Colonic mucosa (tissue), 4 donors: ENCODE measurements around the gene LAMTOR1. TPM values are rescaled to one million over a fixed set of nuclear protein-coding genes. Genes with fewer than 3 reads are reported as not detected.

Experiments used
- DNase-seq: peaks from one replicate; pipeline ENCODE4 v3.0.0-alpha.2; 2020
- H3K27ac ChIP-seq: fragments of 200-600 bp; one replicate; pipeline ENCODE4 v1.8.0; 2021
- H3K27me3 ChIP-seq: fragments of 200-600 bp; one replicate; pipeline ENCODE4 v1.8.0; 2021
- H3K36me3 ChIP-seq: fragments of 200-600 bp; one replicate; pipeline ENCODE4 v1.8.0; 2021
- H3K4me1 ChIP-seq: fragments of 200-600 bp; one replicate; pipeline ENCODE4 v1.8.0; 2021; ENCODE audit warnings: mild to moderate bottlenecking
- H3K4me3 ChIP-seq: fragments of 200-600 bp; one replicate; pipeline ENCODE4 v1.8.0; 2021
- H3K9ac ChIP-seq, 2 donors: one replicate each; pipeline ENCODE4 v1.7.0; 2013; ENCODE audit warnings: control low read depth in 2 of 2, low read depth in 2 of 2, low read length in 2 of 2
- H3K9me3 ChIP-seq: fragments of 200-600 bp; one replicate; pipeline ENCODE4 v1.8.0; 2021
- CTCF ChIP-seq: fragments of 200-600 bp; IDR thresholded peaks from one replicate; pipeline ENCODE4 v1.8.0; 2022; ENCODE audit warnings: antibody characterized with exemption, mild to moderate bottlenecking
- intact Hi-C: fragments of 100-400 bp; cut with DNase I; formaldehyde crosslinking; loops from one replicate; pipeline ENCODE4 v1.14.1; 2022
- total RNA-seq, 2 donors: library from RNA; stranded (reverse); fragmentation: NEBNext Ultra II Directional in 1 of 2; extraction: Animal tissue kit (Norgen Biotek cat#: 25700) in 1 of 2; gene quantifications; one replicate each; pipeline ENCODE4 v1.2.1, GENCODE V29; 2021
- donor health status: healthy.
- donor health status: DM: no; HTN: no; CAD: no.
- donor health status: DM: no; HTN: no; CAD: no.

The LAMTOR1 gene
- total RNA-seq, 2 donors from 2014 or later: 84.9 to 93.4 TPM

- intact Hi-C loops: no loop called here
- H3K4me3 ChIP-seq: no peak overlapping the region
- no peaks in the 10 kb centered on the region for H3K9me3 ChIP-seq
- H3K27ac ChIP-seq: no peak overlapping the region
- peaks cover 19% of the 10 kb centered on the region for H3K36me3 ChIP-seq
- no peak for TF ChIP-seq CTCF
- DNase-seq: no peak
- H3K9ac ChIP-seq: no peak overlapping the region
- H3K27me3 ChIP-seq: no peaks in the 10 kb centered on the region
- peaks cover 10% of the 10 kb centered on the region for H3K4me1 ChIP-seq
Observed at GRCh38 chr11:72100462-72100861, 2.6 kb downstream of the LAMTOR1 start.

GRCh38 chr11:72100009-72100408 lies 3.1 kb downstream of the LAMTOR1 start:
- intact Hi-C loops: no loop called here
- peaks cover 19% of the 10 kb centered on the region for H3K36me3 ChIP-seq

GRCh38 chr11:72098741-72099140 lies 4.4 kb downstream of the LAMTOR1 start:
- Histone ChIP-seq H3K36me3 (peaks cover 19% of the 10 kb centered on the region), H3K27ac (no peak overlapping the region), H3K4me1 (peaks cover 10% of the 10 kb centered on the region), H3K9ac (no peak overlapping the region), H3K4me3 (no peak overlapping the region), H3K9me3 (no peaks in the 10 kb centered on the region), H3K27me3 (no peaks in the 10 kb centered on the region)
- intact Hi-C loops: no loop called here
- no peak for TF ChIP-seq CTCF
- DNase-seq: no peak

More at GRCh38 chr11:72100009-72100408, 3.1 kb downstream of the LAMTOR1 start:
- no peaks in the 10 kb centered on the region for H3K27me3 ChIP-seq
- H3K4me1 ChIP-seq: peaks cover 10% of the 10 kb centered on the region
- no peak for DNase-seq
- no peak overlapping the region for H3K4me3 ChIP-seq
- H3K9me3 ChIP-seq: no peaks in the 10 kb centered on the region
- TF ChIP-seq CTCF: no peak
- no peak overlapping the region for H3K9ac ChIP-seq
- H3K27ac ChIP-seq: no peak overlapping the region

GRCh38 chr11:72091292-72091691 lies 11.8 kb downstream of the LAMTOR1 start:
- intact Hi-C loops: loop anchor here (2.0 to 5.0 kb wide), 2 partner anchors 66 to 91 kb away; no protein-coding TSS in a partner anchor
- no peak overlapping the region for H3K4me3 ChIP-seq
- H3K9me3 ChIP-seq: no peaks in the 10 kb centered on the region
- DNase-seq: peak; percentile 87
- H3K27me3 ChIP-seq: no peaks in the 10 kb centered on the region
- TF ChIP-seq CTCF: peak; percentile 89
- H3K4me1 ChIP-seq: peaks cover 3% of the 10 kb centered on the region
- no peak overlapping the region for H3K27ac ChIP-seq
- H3K36me3 ChIP-seq: no peaks in the 10 kb centered on the region
- no peak overlapping the region for H3K9ac ChIP-seq

GRCh38 chr11:72088076-72088808 lies 14.9 kb downstream of the LAMTOR1 start:
- Histone ChIP-seq H3K4me3 (no peak overlapping the region), H3K36me3 (no peaks in the 10 kb centered on the region), H3K27ac (no peak overlapping the region), H3K4me1 (peaks cover 3% of the 10 kb centered on the region), H3K9ac (no peak overlapping the region), H3K9me3 (no peaks in the 10 kb centered on the region), H3K27me3 (no peaks in the 10 kb centered on the region)
- no peak for TF ChIP-seq CTCF
- no peak for DNase-seq
- intact Hi-C loops: no loop called here
